RWPE1 (cell line): ENCODE data around the gene SLC23A3.

Experiments
- CTCF ChIA-PET: fragments of 350-600 bp; sonication (Branson Sonifier 250); formaldehyde crosslinking; extraction: SDS; loops from one replicate; lab custom pipeline; 2021; lab: Yijun Ruan, JAX
- POLR2A ChIA-PET: fragments of 400-600 bp; formaldehyde crosslinking; extraction: SDS; loops from one replicate; lab custom pipeline; 2020; ENCODE audit warnings: antibody characterized with exemption; ENCODE audit not compliant: low non-redundant PET; lab: Yijun Ruan, JAX
- DNase-seq: peaks from one replicate; pipeline ENCODE4 v3.0.0; 2012; ENCODE audit warnings: low spot score
- H3K27ac ChIP-seq: fragments of 450-650 bp; 2 replicates; pipeline ENCODE4 v1.5.1; 2017
- TF ChIP-seq, protein P1 (sequence below): fragments of 450-650 bp; conservative IDR thresholded peaks from 2 replicates; pipeline ENCODE4 v1.5.1; 2017; ENCODE audit warnings: low read depth, mild to moderate bottlenecking

The SLC23A3 gene

GRCh38 chr2:219214786-219215185 lies 45.0 kb upstream of the SLC23A3 start:
- ChIA-PET CTCF (no interaction called here), POLR2A (no interaction called here)

DNA sequence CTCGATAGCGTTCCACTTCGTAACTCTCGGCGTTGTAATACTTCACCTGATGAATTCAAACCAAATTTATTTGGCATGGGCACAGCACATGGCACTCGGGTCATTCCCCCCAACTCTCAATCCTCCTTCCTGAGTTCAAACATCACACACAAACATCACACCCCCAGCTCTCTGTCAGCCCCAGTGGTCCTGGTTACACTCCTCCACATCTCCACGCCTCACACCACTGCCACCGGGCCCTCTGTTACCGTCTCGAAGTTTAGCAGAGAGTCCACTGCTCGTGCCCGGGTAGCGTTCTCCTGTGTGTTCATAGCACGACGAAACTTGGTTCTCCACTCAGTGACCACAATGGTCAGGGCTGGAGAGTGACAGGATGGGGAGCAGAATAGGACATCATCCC lies 44.3 kb upstream of the SLC23A3 start:
- POLR2A ChIA-PET: no interaction called here
- CTCF ChIA-PET: no interaction called here
- H3K27ac ChIP-seq: peak overlapping the region; percentile 93
- TF ChIP-seq, protein P1, sequence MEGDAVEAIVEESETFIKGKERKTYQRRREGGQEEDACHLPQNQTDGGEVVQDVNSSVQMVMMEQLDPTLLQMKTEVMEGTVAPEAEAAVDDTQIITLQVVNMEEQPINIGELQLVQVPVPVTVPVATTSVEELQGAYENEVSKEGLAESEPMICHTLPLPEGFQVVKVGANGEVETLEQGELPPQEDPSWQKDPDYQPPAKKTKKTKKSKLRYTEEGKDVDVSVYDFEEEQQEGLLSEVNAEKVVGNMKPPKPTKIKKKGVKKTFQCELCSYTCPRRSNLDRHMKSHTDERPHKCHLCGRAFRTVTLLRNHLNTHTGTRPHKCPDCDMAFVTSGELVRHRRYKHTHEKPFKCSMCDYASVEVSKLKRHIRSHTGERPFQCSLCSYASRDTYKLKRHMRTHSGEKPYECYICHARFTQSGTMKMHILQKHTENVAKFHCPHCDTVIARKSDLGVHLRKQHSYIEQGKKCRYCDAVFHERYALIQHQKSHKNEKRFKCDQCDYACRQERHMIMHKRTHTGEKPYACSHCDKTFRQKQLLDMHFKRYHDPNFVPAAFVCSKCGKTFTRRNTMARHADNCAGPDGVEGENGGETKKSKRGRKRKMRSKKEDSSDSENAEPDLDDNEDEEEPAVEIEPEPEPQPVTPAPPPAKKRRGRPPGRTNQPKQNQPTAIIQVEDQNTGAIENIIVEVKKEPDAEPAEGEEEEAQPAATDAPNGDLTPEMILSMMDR: no peak
- no peak for DNase-seq

More at GRCh38 chr2:219214786-219215185, 45.0 kb upstream of the SLC23A3 start:
- TF ChIP-seq, protein P1: no peak
- no peak for DNase-seq
- peak overlapping the region; percentile 93; the same call in 1 of the 2 replicates for H3K27ac ChIP-seq

GRCh38 chr2:219213486-219214071 lies 43.8 kb upstream of the SLC23A3 start:
- TF ChIP-seq, protein P1: no peak
- H3K27ac ChIP-seq: peak overlapping the region; percentile 93
- CTCF ChIA-PET: no interaction called here
- POLR2A ChIA-PET: no interaction called here
- no peak for DNase-seq

- POLR2A ChIA-PET: no interaction called here
Observed at GRCh38 chr2:219213026-219213415, 43.2 kb upstream of the SLC23A3 start.

GRCh38 chr2:219210886-219211362 lies 41.1 kb upstream of the SLC23A3 start:
- H3K27ac ChIP-seq: peak overlapping the region; percentile 93
- DNase-seq: no peak
- ChIA-PET CTCF (interaction anchor here (0.6 kb wide), 1 partner anchor 84 kb away, joined by 3 read pairs; no protein-coding TSS in a partner anchor), POLR2A (no interaction called here)
- TF ChIP-seq, protein P1: no peak

More at GRCh38 chr2:219213026-219213415, 43.2 kb upstream of the SLC23A3 start:
- TF ChIP-seq, protein P1: no peak
- CTCF ChIA-PET: interaction anchor here (0.6 kb wide), 1 partner anchor 909 kb away, joined by 3 read pairs; no protein-coding TSS in a partner anchor
- DNase-seq: no peak
- peak overlapping the region; percentile 93 for H3K27ac ChIP-seq

DNA sequence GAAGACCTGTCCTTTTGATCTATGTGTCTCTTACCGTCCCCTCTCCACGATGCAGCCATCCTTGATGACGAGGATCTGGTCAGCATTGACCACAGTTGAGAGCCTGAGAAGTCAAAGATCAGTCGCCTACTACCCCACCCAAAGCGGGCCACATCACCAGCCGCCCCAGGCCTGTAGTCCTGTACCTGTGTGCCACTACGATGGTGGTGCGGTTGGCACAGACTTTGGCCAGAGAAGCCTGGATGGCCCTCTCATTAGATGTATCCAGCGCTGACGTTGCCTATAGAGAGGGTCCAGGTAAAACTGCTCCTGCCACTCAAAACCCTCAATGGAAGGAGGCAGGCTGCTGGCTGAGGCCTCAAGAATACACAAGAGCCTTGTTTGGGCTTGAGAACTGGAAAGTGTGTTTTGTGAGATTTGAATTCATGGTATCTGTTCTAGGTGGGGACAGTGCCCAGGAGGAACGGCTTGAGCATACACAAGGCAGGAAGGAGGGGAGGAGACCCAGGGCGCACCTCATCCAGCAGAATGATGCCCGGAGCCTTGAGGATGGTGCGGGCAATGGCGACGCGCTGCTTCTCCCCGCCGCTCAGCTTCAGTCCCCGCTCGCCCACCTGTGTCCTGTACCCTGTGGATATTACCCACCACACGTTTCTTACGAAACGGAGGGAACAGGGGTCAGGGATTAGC lies 40.5 kb upstream of the SLC23A3 start:
- CTCF ChIA-PET: no interaction called here
- POLR2A ChIA-PET: no interaction called here
- TF ChIP-seq, protein P1: no peak
- DNase-seq: no peak
- H3K27ac ChIP-seq: peak overlapping the region; percentile 93
